HG02588 (cell line): Measurements from ENCODE around the gene BTBD19.
A peak's percentile ranks its signal among the peaks of the same experiment; 100 is the strongest.
"Not testable (repeated sequence)": the region's sequence is repeated elsewhere in the genome, so short reads cannot be mapped to it uniquely, and the experiment has no call there.

Source experiments
- ATAC-seq: cut with Tn5 transposase; IDR thresholded peaks from one replicate; pipeline ENCODE4 v1.9.1; 2021; ENCODE audit warnings: mild to moderate bottlenecking, moderate library complexity; ENCODE audit not compliant: unreplicated experiment

Gene BTBD19

DNA sequence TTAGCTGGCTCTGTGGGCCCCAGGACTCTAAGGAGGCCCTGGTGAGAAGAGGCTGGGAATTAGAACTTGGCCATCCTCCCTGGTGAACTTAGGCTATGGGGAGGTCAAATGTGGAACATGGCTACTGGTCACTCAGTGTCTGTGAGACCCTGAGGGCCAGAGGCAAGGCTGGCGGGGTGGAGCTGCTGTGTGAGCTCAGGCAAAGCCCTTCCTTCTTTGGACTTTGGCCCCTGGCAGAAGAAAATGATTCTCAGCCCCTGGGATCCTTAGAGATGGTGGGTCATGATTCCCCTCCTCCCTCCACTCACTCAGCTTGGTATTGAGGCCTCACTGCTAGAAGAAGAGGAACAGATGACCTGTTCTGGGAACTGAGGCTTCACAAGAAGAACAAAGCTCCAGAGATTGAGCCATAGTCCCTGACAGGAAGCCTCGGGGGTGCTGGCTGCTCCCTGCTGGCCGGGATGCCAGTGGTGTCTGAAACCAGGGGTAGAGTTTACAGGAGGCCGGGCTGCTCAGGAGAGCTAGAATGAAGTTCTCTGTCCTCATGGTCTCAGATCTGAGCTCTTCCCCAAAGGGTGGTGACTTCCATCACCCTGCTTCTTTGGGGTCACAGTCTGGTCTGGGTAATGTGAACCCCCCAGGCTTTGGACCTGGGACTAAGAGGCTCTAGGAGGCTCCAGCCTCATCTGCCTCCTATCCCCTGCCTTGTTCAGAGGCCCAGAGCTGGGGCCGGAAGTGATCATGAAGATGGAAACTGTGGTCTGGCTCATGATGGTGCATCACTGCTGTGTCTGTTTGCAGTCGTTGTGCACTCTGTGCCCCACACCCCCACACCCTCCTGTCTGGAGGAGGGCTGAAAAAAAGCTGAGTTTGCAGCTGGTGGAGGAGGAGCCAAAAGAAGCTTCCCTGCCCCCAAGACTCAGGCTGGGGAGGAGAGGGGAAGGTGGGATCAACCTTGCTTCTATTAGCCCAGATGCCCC is 905 bp downstream of the BTBD19 start:
- ATAC-seq, result peak; percentile 35

GRCh38 chr1:44810101-44810761 is 1.9 kb downstream of the BTBD19 start:
- ATAC-seq, result no peak

GRCh38 chr1:44810762-44811105 is 2.4 kb downstream of the BTBD19 start:
- not testable (repeated sequence) for ATAC-seq

- no peak for ATAC-seq
Measured at GRCh38 chr1:44811234-44811633, 2.9 kb downstream of the BTBD19 start.

- ATAC-seq, result no peak
Measured at GRCh38 chr1:44812822-44813543, 4.7 kb downstream of the BTBD19 start.

GRCh38 chr1:44815926-44816325 is 7.6 kb downstream of the BTBD19 start:
- ATAC-seq, result not testable (repeated sequence)

GRCh38 chr1:44817307-44817706 is 9.0 kb downstream of the BTBD19 start:
- ATAC-seq, result no peak

- ATAC-seq, result no peak
Measured at GRCh38 chr1:44817771-44818495, 9.6 kb downstream of the BTBD19 start.

DNA sequence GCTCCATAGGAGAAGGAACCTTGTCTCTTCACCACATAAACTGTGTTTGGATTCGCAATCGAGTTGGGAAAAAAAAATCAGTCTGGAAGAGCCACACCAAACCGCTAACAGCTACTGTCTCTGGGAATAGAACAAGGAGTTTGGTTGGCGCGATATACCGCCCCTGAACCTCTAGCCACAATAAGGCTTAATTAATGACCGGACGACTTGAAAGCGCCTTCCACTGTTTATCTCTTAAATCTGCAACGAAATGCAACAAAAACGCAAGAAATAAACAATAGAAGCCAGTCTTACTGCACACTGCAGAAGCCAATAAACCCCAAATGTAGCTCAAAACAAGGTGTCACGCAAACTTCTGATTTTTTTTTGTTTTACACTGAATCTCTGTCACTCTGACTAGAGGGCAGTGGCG is 10.9 kb downstream of the BTBD19 start:
- no peak for ATAC-seq

- peak; percentile 74 for ATAC-seq
Measured at GRCh38 chr1:44819608-44820327, 11.4 kb downstream of the BTBD19 start.

DNA sequence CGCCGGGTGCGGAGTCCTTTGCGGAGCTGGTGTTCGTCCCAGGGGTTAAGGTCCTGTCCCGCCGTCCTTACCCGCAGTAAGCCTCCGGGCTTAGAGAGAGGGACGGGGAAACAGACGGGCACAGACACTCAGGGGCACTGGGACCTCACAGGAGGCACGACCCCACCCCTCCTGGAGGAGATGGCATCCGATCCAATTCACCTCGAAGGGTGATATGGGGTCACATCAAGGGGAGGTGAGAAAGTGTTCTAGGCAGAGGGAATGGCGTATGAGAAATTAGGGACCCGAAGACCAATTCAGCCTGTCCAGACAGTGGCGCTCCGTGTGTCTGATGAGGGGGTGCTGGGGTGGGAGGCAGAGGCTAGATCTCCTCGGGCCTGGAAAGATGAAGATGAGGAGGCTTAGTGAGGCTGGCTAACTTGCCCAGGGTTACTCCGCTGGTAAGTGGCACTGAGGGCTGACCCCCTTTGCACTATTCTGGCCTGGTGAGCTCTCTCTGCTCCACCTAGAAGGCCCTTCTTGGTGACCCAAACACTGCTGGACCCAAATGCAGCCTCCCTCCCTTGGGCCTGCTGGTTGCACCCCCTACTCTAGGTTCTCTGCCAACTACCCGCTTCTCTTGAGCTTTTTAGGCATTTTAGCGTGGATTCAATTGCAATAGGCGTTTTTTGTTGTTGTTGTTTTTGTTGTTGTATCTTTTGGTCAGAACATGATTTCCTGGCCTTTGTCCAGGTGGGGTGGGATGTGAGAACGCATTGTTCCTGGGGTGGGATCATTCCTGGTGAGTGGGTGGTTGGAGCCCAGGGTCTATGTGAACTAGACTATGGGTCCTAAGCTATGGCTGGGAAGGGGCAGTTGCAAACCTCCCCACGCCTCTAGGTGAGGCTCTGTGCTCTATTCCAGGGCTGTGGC is 12.3 kb downstream of the BTBD19 start:
- no peak for ATAC-seq

GRCh38 chr1:44821240-44821715 is 13.0 kb downstream of the BTBD19 start:
- ATAC-seq, result no peak

DNA sequence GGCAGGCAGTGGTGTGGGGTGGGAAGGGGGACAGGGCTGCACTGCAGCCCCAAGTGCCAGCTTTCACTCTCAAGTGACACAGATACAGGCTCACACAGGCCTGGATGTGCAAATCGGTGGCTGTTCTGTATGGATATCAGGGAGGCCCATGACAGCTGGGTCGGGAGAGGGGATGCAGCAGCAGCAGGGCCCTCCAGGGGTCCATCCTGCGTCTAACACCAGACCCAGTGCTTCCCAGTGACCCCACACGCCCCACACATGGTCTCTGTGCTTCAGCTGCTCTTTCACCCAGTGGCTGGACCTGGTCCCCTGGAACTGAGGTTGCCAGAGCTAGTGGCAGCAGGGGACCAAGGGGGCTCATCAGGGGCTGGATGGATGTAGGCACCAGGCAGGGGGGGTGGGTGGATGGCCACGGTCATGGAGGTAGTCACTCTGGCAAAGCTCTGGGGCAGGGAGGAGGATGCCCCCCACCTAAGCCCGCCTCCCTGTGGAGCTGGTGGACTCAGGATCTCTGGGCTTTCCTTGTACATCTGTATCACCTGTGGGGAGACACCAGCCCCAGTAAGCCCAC is 13.9 kb downstream of the BTBD19 start:
- no peak for ATAC-seq

DNA sequence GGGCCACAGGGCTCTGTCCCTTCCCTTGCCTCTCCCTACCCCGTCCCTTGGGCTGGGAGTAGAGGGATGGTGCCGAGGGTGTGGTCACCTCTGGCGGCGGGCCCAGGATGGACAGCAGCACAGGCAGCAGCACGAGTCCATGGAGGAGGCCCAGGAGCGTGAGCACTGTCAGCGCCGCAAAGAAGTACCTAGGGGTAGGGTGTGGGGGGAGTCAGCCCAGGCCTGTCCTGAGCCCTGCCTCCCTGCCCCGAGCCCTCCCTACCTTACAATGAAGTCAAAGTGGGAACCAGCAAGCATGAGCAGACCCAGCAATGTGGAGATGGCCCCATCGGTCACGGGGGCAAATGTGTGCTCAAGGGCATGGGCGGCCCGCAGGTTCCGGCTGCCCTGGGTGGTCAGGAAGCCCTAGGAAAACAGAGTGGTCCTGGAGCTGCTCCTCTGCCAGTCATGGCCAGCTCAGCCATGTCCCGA is 14.7 kb downstream of the BTBD19 start:
- no peak for ATAC-seq

- ATAC-seq, result not testable (repeated sequence)
Measured at GRCh38 chr1:44824392-44824791, 16.1 kb downstream of the BTBD19 start.

- ATAC-seq, result no peak
Measured at GRCh38 chr1:44826375-44827196, 18.3 kb downstream of the BTBD19 start.

DNA sequence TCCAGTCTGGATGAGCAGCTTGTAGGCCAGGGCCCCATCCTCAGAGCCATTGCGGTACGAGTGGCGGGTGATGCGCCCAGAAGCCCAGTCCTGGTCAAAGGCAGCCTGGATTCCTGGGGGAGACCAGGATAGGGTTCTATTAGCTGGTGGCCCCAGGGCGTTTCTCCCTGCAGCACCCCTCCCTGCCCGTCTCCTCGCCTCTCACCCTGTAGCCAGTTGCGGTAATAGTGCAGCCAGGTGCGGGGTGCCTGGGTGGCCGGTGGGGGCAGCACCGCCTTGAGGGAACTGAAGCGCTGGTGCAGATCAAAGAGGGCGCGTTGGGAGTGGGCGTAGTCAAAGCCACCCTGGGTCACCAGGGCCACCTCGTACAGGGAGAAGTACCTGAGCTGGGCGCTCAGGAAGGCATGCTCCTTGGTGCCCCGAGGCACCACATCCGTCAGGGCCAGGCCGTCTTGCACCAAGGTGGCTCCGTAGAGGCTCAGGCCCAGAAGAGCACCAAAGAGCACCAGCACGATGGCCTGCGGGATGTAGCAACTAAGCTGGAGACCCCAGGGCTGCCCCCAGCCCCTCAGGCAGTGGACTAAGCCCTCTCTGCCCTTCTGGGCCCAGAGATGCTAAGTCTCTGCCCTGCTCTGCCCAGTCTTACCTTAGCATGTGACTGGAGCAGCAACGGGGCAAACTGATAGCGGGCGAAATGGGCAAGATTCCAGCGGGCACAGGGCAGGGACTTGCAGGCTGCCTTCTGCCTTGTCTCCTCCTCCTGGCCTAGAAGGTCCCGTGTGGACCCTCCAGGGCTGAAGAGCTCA is 19.1 kb downstream of the BTBD19 start:
- ATAC-seq, result no peak
